ENCODE data around the gene XPOT.

XPOT gene

GRCh38 chr12:64469455-64470142, 65.4 kb downstream of the XPOT start:
- DNase-seq = no peak

GRCh38 chr12:64470495-64470894, 66.3 kb downstream of the XPOT start:
- no peak for DNase-seq

DNA sequence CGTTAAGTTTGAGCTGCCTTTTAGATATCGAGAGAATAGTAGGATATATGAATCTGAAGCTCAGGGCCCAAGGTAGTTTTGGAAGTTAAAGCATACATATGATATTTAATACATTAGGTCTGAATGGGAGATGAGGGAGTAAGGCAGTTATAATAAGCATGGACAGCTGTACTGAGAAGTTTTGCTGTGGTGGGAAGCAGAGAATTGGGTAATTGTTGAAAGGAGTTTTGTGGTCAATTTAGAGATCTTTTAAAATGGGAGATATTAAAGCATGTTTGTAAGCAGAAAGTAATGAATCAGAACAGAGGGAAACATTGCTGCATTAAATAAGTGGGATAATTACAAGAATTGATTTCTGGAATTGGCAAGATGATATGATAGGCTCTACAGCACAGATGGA, 69.0 kb downstream of the XPOT start:
- no peak for DNase-seq

GRCh38 chr12:64475518-64475917, 71.3 kb downstream of the XPOT start:
- DNase-seq = no peak

DNA sequence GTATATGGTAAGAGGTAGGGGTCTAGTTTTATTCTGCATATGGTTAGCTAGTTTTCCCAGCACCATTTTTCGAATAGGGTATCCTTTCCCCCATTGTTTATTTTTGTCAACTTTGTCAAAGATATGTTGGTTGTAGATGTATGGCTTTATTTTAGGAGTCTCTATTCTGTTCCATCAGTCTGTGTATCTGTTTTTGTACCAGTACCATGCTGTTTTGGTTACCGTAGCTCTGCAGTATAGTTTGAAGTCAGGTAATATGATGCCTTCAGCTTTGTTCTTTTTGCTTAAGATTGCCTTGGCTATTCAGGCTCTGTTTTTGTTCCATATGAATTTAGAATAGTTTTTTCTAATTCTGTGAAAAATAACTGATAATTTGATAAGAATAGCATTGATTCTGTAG, 72.7 kb downstream of the XPOT start:
- DNase-seq = no peak

GRCh38 chr12:64478661-64479060, 74.5 kb downstream of the XPOT start:
- DNase-seq = no peak

DNA sequence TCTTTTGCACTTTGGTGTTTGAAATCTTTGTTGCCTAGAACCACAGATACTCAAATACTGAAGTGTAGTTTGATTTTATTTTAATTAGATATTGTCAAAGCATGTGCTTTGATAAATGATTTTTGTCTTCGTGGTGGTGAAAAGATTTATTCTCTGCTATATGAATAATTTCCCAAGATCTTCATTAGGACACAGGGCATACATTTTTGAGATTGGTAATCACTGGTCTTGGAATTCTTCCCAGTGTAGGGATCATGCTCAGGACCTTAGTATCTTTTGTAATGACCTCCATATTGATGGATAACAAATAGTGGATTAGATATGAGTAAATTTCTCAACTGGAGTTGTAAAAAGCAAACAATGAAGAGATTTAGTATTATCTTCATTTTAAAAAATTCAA, 76.0 kb downstream of the XPOT start:
- no peak for DNase-seq

GRCh38 chr12:64486657-64487056, 82.5 kb downstream of the XPOT start:
- DNase-seq = no peak

DNA sequence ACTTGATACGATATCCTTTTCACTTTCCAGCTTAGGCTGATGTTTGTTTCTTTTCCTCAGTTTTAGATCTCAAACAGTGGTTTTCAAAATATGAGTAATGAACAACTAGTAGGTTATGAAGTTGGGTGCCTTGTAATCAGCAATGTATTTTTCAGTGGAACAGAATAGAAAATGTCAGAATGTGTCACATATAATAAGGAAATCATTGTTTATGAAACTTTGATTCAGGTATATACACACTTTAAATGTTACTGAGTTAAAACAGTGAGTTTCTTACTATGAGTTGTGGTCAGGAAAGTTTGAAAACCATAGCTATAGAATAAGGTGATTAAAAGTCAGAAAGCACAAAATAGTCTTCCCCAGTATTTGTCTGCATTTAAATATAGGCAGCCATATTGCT, 87.5 kb downstream of the XPOT start:
- no peak for DNase-seq

DNA sequence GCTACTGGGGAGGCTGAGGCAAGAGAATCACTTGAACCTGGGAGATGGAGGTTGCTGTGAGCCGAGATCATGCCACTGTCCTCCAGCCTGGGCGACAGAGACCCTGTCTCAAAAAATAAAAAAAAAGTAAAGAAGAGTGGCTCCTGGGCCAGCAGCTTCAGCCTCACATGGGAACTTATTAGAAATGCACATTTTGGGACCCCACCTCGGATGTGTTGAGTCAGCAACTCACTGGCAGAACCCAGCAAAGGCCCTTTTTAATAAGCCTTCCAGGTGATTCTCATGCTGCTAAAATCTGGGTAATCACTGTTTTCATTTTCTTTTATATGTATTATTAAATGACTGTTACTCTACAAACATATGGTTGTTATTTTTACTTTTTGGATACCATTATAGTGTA, 89.3 kb downstream of the XPOT start:
- DNase-seq = no peak

GRCh38 chr12:64494998-64495729, 91.0 kb downstream of the XPOT start:
- no peak for DNase-seq

DNA sequence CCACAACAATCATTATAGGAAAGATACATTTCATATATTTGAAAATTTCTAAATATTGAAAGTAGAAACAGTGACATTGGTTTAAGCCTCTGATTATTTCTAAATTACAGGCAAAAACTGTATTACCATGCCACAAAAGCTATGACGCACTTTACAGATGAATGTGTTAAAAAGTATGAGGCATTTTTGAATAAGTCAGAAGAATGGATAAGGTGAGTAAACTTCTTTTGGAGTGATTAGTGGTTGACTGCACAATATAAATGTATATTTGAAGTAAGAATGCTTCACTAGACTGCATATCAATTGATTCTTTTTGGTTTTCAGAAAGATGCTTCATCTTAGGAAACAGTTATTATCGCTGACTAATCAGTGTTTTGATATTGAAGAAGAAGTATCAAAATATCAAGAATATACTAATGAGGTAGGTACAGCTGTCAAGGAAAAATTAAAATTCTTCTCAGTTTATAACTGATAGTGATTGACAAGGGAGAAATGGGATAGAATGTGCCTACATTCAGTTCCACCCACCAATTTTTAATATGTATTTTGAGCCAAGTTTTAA, 92.7 kb downstream of the XPOT start:
- no peak for DNase-seq

DNA sequence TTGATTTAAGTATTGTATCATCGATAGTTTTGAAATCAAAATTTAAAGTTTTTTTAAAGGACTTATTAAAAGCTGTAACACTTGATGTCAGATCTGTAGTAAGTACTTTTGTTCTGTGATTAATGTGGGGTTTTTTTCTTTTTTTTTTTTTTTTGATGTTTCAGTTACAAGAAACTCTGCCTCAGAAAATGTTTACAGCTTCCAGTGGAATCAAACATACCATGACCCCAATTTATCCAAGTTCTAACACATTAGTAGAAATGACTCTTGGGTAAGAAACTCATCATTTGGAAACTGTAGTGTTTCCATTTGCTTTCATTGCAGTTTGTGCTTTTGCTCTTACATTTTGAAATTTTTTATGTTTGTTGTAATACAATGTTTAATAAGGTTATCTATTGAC, 93.3 kb downstream of the XPOT start:
- DNase-seq = no peak

DNA sequence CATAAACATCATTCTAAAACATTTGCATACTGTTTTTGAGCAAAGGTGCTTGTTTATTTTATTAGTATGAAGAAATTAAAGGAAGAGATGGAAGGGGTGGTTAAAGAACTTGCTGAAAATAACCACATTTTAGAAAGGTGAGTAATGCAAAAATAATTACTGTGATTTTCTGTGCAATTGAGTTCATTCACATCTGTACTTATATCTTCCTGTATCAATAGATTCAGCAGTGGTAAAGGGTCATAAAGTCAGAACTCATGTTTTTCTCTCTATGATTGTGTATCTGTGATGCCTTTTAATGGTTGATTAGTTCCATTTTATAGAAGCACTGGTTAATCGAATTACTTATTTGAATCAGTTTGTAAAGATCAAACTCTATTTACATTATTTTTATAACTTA, 93.7 kb downstream of the XPOT start:
- DNase-seq = no peak

DNA sequence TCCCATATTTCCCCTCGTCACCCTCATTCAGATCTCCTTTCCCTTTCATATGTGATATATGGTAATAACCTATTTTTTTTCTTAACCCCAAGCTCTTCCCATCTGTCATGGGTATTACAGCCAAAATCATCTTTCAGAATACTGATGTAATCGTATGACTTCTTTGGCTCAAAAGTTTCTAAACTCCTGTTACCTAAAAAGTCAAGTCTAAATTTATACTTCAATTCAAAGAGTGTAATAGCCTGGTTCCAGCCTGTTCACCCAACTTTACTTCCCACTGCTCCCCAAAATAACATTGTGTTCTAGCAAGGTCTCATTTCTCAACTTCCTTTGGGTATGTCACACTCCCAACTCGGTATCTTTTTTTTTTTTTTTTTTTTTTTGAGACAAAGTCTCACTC, 96.2 kb downstream of the XPOT start:
- DNase-seq = no peak

Data from left hindlimb (tissue), 1 donor.